CD4-positive, alpha-beta memory T cell (primary cell): ENCODE results near the gene FCER1A. TPM values are rescaled to one million over a fixed set of nuclear protein-coding genes. Genes with fewer than 3 reads are reported as not detected.

Experiments used
- CTCF ChIA-PET: fragments of 350-600 bp; sonication (Branson Sonifier 250); formaldehyde crosslinking; loops from one replicate; lab custom pipeline; 2021; ENCODE audit warnings: inconsistent platforms; ENCODE audit not compliant: partially characterized antibody; lab: Charles Lee
- POLR2A ChIA-PET: fragments of 350-600 bp; sonication (Branson Sonifier 250); formaldehyde crosslinking; loops from one replicate; lab custom pipeline; 2021; ENCODE audit not compliant: partially characterized antibody; lab: Charles Lee
- DNase-seq, 5 donors: peaks; one replicate each; pipeline versions ENCODE4 v3.0.0 to v3.0.0-alpha.2; 2020 to 2022; ENCODE audit warnings: mixed read lengths in 1 of 5
- H3K27ac ChIP-seq: one replicate; pipeline ENCODE4 v1.7.0; 2013; ENCODE audit warnings: low read depth, low read length
- H3K27me3 ChIP-seq: 2 replicates; pipeline ENCODE4 v1.7.0; 2013; ENCODE audit warnings: mild to moderate bottlenecking, low read length, moderate library complexity; ENCODE audit not compliant: insufficient read depth
- H3K36me3 ChIP-seq: 2 replicates; pipeline ENCODE4 v1.7.0; 2013; ENCODE audit warnings: mild to moderate bottlenecking, low read length, moderate library complexity; ENCODE audit not compliant: insufficient read depth
- H3K4me1 ChIP-seq: 2 replicates; pipeline ENCODE4 v1.7.0; 2013; ENCODE audit warnings: mild to moderate bottlenecking, low read length, moderate library complexity; ENCODE audit not compliant: insufficient read depth
- H3K4me3 ChIP-seq, 2 donors: one replicate each; pipeline ENCODE4 v1.7.0; 2013; ENCODE audit warnings: low read length in 2 of 2, mild to moderate bottlenecking in 1 of 2
- H3K9me3 ChIP-seq, 2 donors: one replicate each; pipeline ENCODE4 v1.7.0; 2013; ENCODE audit warnings: low read length in 2 of 2, control low read depth in 1 of 2; ENCODE audit not compliant: control insufficient read depth in 1 of 2
- H3K27ac Mint-ChIP-seq, 7 donors: one replicate each; pipeline ENCODE4 v1.8.0; 2020 to 2021; ENCODE audit warnings: mixed read lengths in 7 of 7, mild to moderate bottlenecking in 6 of 7, inconsistent platforms in 3 of 7, moderate library complexity in 3 of 7
- H3K27me3 Mint-ChIP-seq, 2 donors: one replicate each; pipeline ENCODE4 v1.8.0; 2020 to 2021; ENCODE audit warnings: mixed read lengths in 2 of 2
- H3K36me3 Mint-ChIP-seq, 2 donors: one replicate each; pipeline ENCODE4 v1.8.0; 2020 to 2021; ENCODE audit warnings: mixed read lengths in 2 of 2, inconsistent platforms in 1 of 2, mild to moderate bottlenecking in 1 of 2
- H3K4me1 Mint-ChIP-seq, 4 donors: one replicate each; pipeline ENCODE4 v1.8.0; 2020 to 2021; ENCODE audit warnings: mixed read lengths in 4 of 4, mild to moderate bottlenecking in 1 of 4
- H3K4me3 Mint-ChIP-seq, 8 donors: one replicate each; pipeline ENCODE4 v1.8.0; 2020 to 2021; ENCODE audit warnings: mixed read lengths in 8 of 8, mild to moderate bottlenecking in 7 of 8, moderate library complexity in 6 of 8, inconsistent platforms in 3 of 8
- H3K9me3 Mint-ChIP-seq, 8 donors: one replicate each; pipeline ENCODE4 v1.8.0; 2020 to 2021; ENCODE audit warnings: mixed read lengths in 8 of 8, mild to moderate bottlenecking in 5 of 8, inconsistent platforms in 3 of 8, moderate library complexity in 1 of 8
- intact Hi-C: fragments of 100-400 bp; cut with micrococcal nuclease; formaldehyde crosslinking; loops from one replicate; pipeline ENCODE4 v1.15.1; 2023
- polyA plus RNA-seq, 2 donors: library from polyadenylated mRNA; unstranded; fragments of 300-500 nt; fragmentation: Illumina TruSeq; gene quantifications; one replicate each; pipeline ENCODE4 v1.2.3, GENCODE V29; 2021
- total RNA-seq, 2 experiments: library from RNA; stranded (reverse); gene quantifications; one replicate each; pipeline ENCODE4 v1.2.3, GENCODE V29; 2021

FCER1A gene
- not detected for total RNA-seq
- under 1 TPM in 1 of 2 donors, not detected in 1; 0.28 TPM for polyA plus RNA-seq

- Histone ChIP-seq H3K4me1 (no peaks in the 10 kb centered on the region), H3K27me3 (no peaks in the 10 kb centered on the region), H3K9me3 (no peaks in the 10 kb centered on the region), H3K4me3 (no peak within 1 kb of the TSS), H3K36me3 (no peaks in the 10 kb centered on the region), H3K27ac (no peak within 1 kb of the TSS)
- intact Hi-C loops = no loop called here
- ChIA-PET POLR2A (no interaction called here), CTCF (no interaction called here)
- DNase-seq = no peak
- Mint-ChIP-seq H3K4me3 (no peak within 1 kb of the TSS), H3K36me3 (no peaks in the 10 kb centered on the region), H3K4me1 (no peaks in the 10 kb centered on the region), H3K27me3 (peaks cover 9 to 14% of the 10 kb centered on the region in 2 donors), H3K9me3 (no peaks in the 10 kb centered on the region), H3K27ac (peak within 1 kb of the TSS in 1 of 7 donors; percentile 34)
Measured at GRCh38 chr1:159302095-159302494, at the start of gene FCER1A. Gene FCER1A (plus strand): TSS chr1:159302336. CDS start chr1:159302365, 29 bp downstream.

- Mint-ChIP-seq H3K4me1 (peaks cover 0 to 1% (median 1%) of the 10 kb centered on the region in 4 donors), H3K4me3 (no peak overlapping the region), H3K27me3 (peaks cover 2 to 3% of the 10 kb centered on the region in 2 donors), H3K27ac (no peak overlapping the region), H3K36me3 (no peaks in the 10 kb centered on the region), H3K9me3 (peaks cover 0 to 8% (median 2%) of the 10 kb centered on the region in 8 donors)
- no peak overlapping the region for H3K4me3 ChIP-seq
- intact Hi-C loops = no loop called here
- no peaks in the 10 kb centered on the region for H3K27me3 ChIP-seq
- DNase-seq = no peak
- peaks cover 0 to 3% of the 10 kb centered on the region in 2 donors for H3K9me3 ChIP-seq
- H3K4me1 ChIP-seq = no peaks in the 10 kb centered on the region
- CTCF ChIA-PET = no interaction called here
- H3K36me3 ChIP-seq = no peaks in the 10 kb centered on the region
- no peak overlapping the region for H3K27ac ChIP-seq
- POLR2A ChIA-PET = no interaction called here
Measured at GRCh38 chr1:159261311-159261710, 40.8 kb upstream of the FCER1A start.

GRCh38 chr1:159261721-159262494 is 40.2 kb upstream of the FCER1A start:
- Histone ChIP-seq H3K36me3 (no peaks in the 10 kb centered on the region), H3K27me3 (no peaks in the 10 kb centered on the region), H3K27ac (no peak overlapping the region), H3K9me3 (peaks cover 0 to 3% of the 10 kb centered on the region in 2 donors), H3K4me3 (no peak overlapping the region), H3K4me1 (peaks cover 4% of the 10 kb centered on the region)
- Mint-ChIP-seq H3K9me3 (peaks cover 0 to 8% (median 3%) of the 10 kb centered on the region in 8 donors), H3K4me1 (peaks cover 2 to 7% (median 5%) of the 10 kb centered on the region in 4 donors), H3K4me3 (no peak overlapping the region), H3K36me3 (no peaks in the 10 kb centered on the region), H3K27me3 (peaks cover 4 to 7% of the 10 kb centered on the region in 2 donors), H3K27ac (no peak overlapping the region)
- ChIA-PET POLR2A (no interaction called here), CTCF (no interaction called here)
- intact Hi-C loops = no loop called here
- no peak for DNase-seq

GRCh38 chr1:159266832-159267231 is 35.3 kb upstream of the FCER1A start:
- CTCF ChIA-PET = no interaction called here
- H3K36me3 Mint-ChIP-seq = no peaks in the 10 kb centered on the region
- peaks cover 13 to 21% of the 10 kb centered on the region in 2 donors for H3K27me3 Mint-ChIP-seq
- intact Hi-C loops = no loop called here
- H3K4me1 ChIP-seq = peaks cover 4% of the 10 kb centered on the region
- H3K4me1 Mint-ChIP-seq = peaks cover 2 to 7% (median 5%) of the 10 kb centered on the region in 4 donors
- H3K4me3 Mint-ChIP-seq = no peak overlapping the region
- no peaks in the 10 kb centered on the region for H3K36me3 ChIP-seq
- H3K4me3 ChIP-seq = no peak overlapping the region
- POLR2A ChIA-PET = no interaction called here
- no peaks in the 10 kb centered on the region for H3K27me3 ChIP-seq
- peaks cover 0 to 4% (median 2%) of the 10 kb centered on the region in 8 donors for H3K9me3 Mint-ChIP-seq
- DNase-seq = no peak
- H3K27ac Mint-ChIP-seq = no peak overlapping the region
- H3K27ac ChIP-seq = no peak overlapping the region
- peaks cover 0 to 3% of the 10 kb centered on the region in 2 donors for H3K9me3 ChIP-seq

- no peak overlapping the region for H3K4me3 Mint-ChIP-seq
- H3K27me3 Mint-ChIP-seq = peaks cover 12 to 14% of the 10 kb centered on the region in 2 donors
- H3K36me3 ChIP-seq = no peaks in the 10 kb centered on the region
- intact Hi-C loops = no loop called here
- CTCF ChIA-PET = interaction anchor here (0.7 kb wide), 1 partner anchor 29 kb away, joined by 3 read pairs; no protein-coding TSS in a partner anchor
- H3K4me3 ChIP-seq = no peak overlapping the region
- no peak for DNase-seq
- H3K27ac Mint-ChIP-seq = no peak overlapping the region
- POLR2A ChIA-PET = no interaction called here
- no peaks in the 10 kb centered on the region for H3K4me1 Mint-ChIP-seq
- peaks cover 0 to 5% (median 0%) of the 10 kb centered on the region in 8 donors for H3K9me3 Mint-ChIP-seq
- H3K36me3 Mint-ChIP-seq = no peaks in the 10 kb centered on the region
- no peaks in the 10 kb centered on the region for H3K4me1 ChIP-seq
- H3K27ac ChIP-seq = no peak overlapping the region
- no peaks in the 10 kb centered on the region for H3K27me3 ChIP-seq
- no peaks in the 10 kb centered on the region for H3K9me3 ChIP-seq
Measured at GRCh38 chr1:159274631-159275030, 27.5 kb upstream of the FCER1A start.

GRCh38 chr1:159275891-159276290 is 26.2 kb upstream of the FCER1A start:
- intact Hi-C loops = no loop called here
- no peak overlapping the region for H3K27ac Mint-ChIP-seq

GRCh38 chr1:159279773-159280172 is 22.4 kb upstream of the FCER1A start:
- intact Hi-C loops = no loop called here
- H3K36me3 ChIP-seq = no peaks in the 10 kb centered on the region
- no peaks in the 10 kb centered on the region for H3K27me3 ChIP-seq
- no peaks in the 10 kb centered on the region for H3K4me1 ChIP-seq
- no peaks in the 10 kb centered on the region for H3K4me1 Mint-ChIP-seq
- no peak overlapping the region for H3K27ac Mint-ChIP-seq
- H3K27ac ChIP-seq = no peak overlapping the region
- peaks cover 0 to 3% (median 0%) of the 10 kb centered on the region in 8 donors for H3K9me3 Mint-ChIP-seq
- no peaks in the 10 kb centered on the region for H3K9me3 ChIP-seq
- DNase-seq = no peak
- no peaks in the 10 kb centered on the region for H3K36me3 Mint-ChIP-seq
- ChIA-PET CTCF (no interaction called here), POLR2A (no interaction called here)
- no peak overlapping the region for H3K4me3 ChIP-seq
- no peak overlapping the region for H3K4me3 Mint-ChIP-seq
- peaks cover 7 to 16% of the 10 kb centered on the region in 2 donors for H3K27me3 Mint-ChIP-seq

More at GRCh38 chr1:159275891-159276290, 26.2 kb upstream of the FCER1A start:
- no peak overlapping the region for H3K27ac ChIP-seq
- H3K36me3 ChIP-seq = no peaks in the 10 kb centered on the region
- H3K4me3 Mint-ChIP-seq = no peak overlapping the region
- peaks cover 0 to 5% (median 0%) of the 10 kb centered on the region in 8 donors for H3K9me3 Mint-ChIP-seq
- DNase-seq = no peak
- H3K4me1 Mint-ChIP-seq = no peaks in the 10 kb centered on the region
- peaks cover 7 to 9% of the 10 kb centered on the region in 2 donors for H3K27me3 Mint-ChIP-seq
- no peaks in the 10 kb centered on the region for H3K4me1 ChIP-seq
- CTCF ChIA-PET = no interaction called here
- H3K9me3 ChIP-seq = no peaks in the 10 kb centered on the region
- H3K27me3 ChIP-seq = no peaks in the 10 kb centered on the region
- no peaks in the 10 kb centered on the region for H3K36me3 Mint-ChIP-seq
- POLR2A ChIA-PET = no interaction called here
- no peak overlapping the region for H3K4me3 ChIP-seq
